ENCODE results near the gene ATP2B3.

GRCh38 chrX:153501530-153501929 lies 15.9 kb upstream of the ATP2B3 start:
- TF ChIP-seq, protein P1, sequence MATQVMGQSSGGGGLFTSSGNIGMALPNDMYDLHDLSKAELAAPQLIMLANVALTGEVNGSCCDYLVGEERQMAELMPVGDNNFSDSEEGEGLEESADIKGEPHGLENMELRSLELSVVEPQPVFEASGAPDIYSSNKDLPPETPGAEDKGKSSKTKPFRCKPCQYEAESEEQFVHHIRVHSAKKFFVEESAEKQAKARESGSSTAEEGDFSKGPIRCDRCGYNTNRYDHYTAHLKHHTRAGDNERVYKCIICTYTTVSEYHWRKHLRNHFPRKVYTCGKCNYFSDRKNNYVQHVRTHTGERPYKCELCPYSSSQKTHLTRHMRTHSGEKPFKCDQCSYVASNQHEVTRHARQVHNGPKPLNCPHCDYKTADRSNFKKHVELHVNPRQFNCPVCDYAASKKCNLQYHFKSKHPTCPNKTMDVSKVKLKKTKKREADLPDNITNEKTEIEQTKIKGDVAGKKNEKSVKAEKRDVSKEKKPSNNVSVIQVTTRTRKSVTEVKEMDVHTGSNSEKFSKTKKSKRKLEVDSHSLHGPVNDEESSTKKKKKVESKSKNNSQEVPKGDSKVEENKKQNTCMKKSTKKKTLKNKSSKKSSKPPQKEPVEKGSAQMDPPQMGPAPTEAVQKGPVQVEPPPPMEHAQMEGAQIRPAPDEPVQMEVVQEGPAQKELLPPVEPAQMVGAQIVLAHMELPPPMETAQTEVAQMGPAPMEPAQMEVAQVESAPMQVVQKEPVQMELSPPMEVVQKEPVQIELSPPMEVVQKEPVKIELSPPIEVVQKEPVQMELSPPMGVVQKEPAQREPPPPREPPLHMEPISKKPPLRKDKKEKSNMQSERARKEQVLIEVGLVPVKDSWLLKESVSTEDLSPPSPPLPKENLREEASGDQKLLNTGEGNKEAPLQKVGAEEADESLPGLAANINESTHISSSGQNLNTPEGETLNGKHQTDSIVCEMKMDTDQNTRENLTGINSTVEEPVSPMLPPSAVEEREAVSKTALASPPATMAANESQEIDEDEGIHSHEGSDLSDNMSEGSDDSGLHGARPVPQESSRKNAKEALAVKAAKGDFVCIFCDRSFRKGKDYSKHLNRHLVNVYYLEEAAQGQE (IDR thresholded peaks at IDR 0.05; ENCODE audit: low read depth, low read length), result no peak
- TF ChIP-seq JUND (IDR thresholded peaks at IDR 0.05; ENCODE audit: low read depth, low read length) (no peak), POLR2A (IDR thresholded peaks at IDR 0.05; ENCODE audit: low read depth, low read length) (no peak), FOS (IDR thresholded peaks at IDR 0.05; ENCODE audit: borderline replicate concordance, extremely low read depth, insufficient read length) (no peak), BHLHE40 (IDR thresholded peaks at IDR 0.05; ENCODE audit: borderline replicate concordance in 1 of 2, low read depth in 2 of 2, low read length in 1 of 2) (no peak), DPF2 (IDR thresholded peaks at IDR 0.05) (no peak), TAF1 (IDR thresholded peaks at IDR 0.05; ENCODE audit: borderline replicate concordance, low read depth, low read length) (no peak), ZNF274 (IDR thresholded peaks at IDR 0.05; ENCODE audit: insufficient read depth, insufficient read length) (no peak), ZSCAN29 (IDR thresholded peaks at IDR 0.05) (no peak), SP1 (IDR thresholded peaks at IDR 0.05; ENCODE audit: low read depth, low read length) (no peak), SRF (IDR thresholded peaks at IDR 0.05; ENCODE audit: low read depth in 2 of 2, low read length in 2 of 2) (no peak), POLR2AphosphoS5 (IDR thresholded peaks at IDR 0.05; ENCODE audit: low read length) (no peak)
- TF ChIP-seq, protein P2, sequence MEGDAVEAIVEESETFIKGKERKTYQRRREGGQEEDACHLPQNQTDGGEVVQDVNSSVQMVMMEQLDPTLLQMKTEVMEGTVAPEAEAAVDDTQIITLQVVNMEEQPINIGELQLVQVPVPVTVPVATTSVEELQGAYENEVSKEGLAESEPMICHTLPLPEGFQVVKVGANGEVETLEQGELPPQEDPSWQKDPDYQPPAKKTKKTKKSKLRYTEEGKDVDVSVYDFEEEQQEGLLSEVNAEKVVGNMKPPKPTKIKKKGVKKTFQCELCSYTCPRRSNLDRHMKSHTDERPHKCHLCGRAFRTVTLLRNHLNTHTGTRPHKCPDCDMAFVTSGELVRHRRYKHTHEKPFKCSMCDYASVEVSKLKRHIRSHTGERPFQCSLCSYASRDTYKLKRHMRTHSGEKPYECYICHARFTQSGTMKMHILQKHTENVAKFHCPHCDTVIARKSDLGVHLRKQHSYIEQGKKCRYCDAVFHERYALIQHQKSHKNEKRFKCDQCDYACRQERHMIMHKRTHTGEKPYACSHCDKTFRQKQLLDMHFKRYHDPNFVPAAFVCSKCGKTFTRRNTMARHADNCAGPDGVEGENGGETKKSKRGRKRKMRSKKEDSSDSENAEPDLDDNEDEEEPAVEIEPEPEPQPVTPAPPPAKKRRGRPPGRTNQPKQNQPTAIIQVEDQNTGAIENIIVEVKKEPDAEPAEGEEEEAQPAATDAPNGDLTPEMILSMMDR (IDR thresholded peaks at IDR 0.05 in 2 of 3, conservative IDR thresholded peaks at IDR 0.05 in 1 of 3; ENCODE audit: control insufficient read depth in 2 of 3, extremely low read depth in 1 of 3, insufficient read depth in 1 of 3, low read depth in 3 of 3, low read length in 3 of 3), result no peak

All from GM12878 (cell line).